GM21423 (cell line): ENCODE data around the gene HID1.

Source experiments
- ATAC-seq: cut with Tn5 transposase; IDR thresholded peaks from one replicate; pipeline ENCODE4 v1.9.1; 2021; ENCODE audit warnings: mild to moderate bottlenecking, moderate library complexity; ENCODE audit not compliant: unreplicated experiment

Gene HID1

GRCh38 chr17:74950207-74950606 is 22.4 kb downstream of the HID1 start:
- ATAC-seq = no peak

GRCh38 chr17:74949455-74950115 is 23.0 kb downstream of the HID1 start:
- ATAC-seq = no peak

- ATAC-seq = no peak
These were observed 25.4 kb downstream of the HID1 start for GRCh38 chr17:74947041-74947754.

- ATAC-seq = no peak
These were observed 25.9 kb downstream of the HID1 start for GRCh38 chr17:74946641-74947040.

- no peak for ATAC-seq
These were observed 27.0 kb downstream of the HID1 start for GRCh38 chr17:74945543-74945942.

GRCh38 chr17:74943808-74944522 is 28.6 kb downstream of the HID1 start:
- ATAC-seq = no peak

- ATAC-seq = no peak
These were observed 31.3 kb downstream of the HID1 start for GRCh38 chr17:74941128-74941725.

- ATAC-seq = no peak
These were observed 33.0 kb downstream of the HID1 start for GRCh38 chr17:74939534-74939933.

GRCh38 chr17:74938194-74938950 is 34.2 kb downstream of the HID1 start:
- ATAC-seq = no peak

GRCh38 chr17:74937064-74938051 is 35.2 kb downstream of the HID1 start:
- ATAC-seq = no peak

- ATAC-seq = no peak
These were observed 36.1 kb downstream of the HID1 start for GRCh38 chr17:74936470-74936799.

- ATAC-seq = no peak
These were observed 36.7 kb downstream of the HID1 start, which contains the start of gene OTOP3 for GRCh38 chr17:74935585-74936469. Gene OTOP3, plus strand, starts transcription at chr17:74935898. Its CDS starts 24 bp downstream, at chr17:74935922.

GRCh38 chr17:74935048-74935447 is 37.5 kb downstream of the HID1 start:
- ATAC-seq = no peak

- no peak for ATAC-seq
These were observed 42.0 kb downstream of the HID1 start for GRCh38 chr17:74930535-74931036.

GRCh38 chr17:74928786-74929185 is 43.8 kb downstream of the HID1 start:
- ATAC-seq = no peak

- ATAC-seq = no peak
These were observed 47.3 kb downstream of the HID1 start for GRCh38 chr17:74925242-74925641.

GRCh38 chr17:74924250-74924948 is 48.2 kb downstream of the HID1 start, which contains the start of gene OTOP2:
Gene OTOP2, plus strand, starts transcription at chr17:74924273. Its CDS starts 360 bp downstream, at chr17:74924633.
- no peak for ATAC-seq
